GM12878 (cell line): Measurements from ENCODE around the gene ASCC1. TPM values are rescaled to one million over a fixed set of nuclear protein-coding genes. Genes with fewer than 3 reads are reported as not detected.

Source experiments
- BHLHE40 ChIP-seq, 2 experiments: fragments of 450-650 bp in 1 of 2; IDR thresholded peaks; 2 replicates each; pipeline ENCODE4 v1.6.1; 2011 to 2017; ENCODE audit warnings: low read depth in 2 of 2, borderline replicate concordance in 1 of 2, improper control_type of control experiment in 1 of 2, low read length in 1 of 2, mild to moderate bottlenecking in 1 of 2
- RELB ChIP-seq: fragments of 450-650 bp; IDR thresholded peaks from 2 replicates; pipeline ENCODE4 v1.6.1; 2017; ENCODE audit warnings: low read depth, mild to moderate bottlenecking, moderate library complexity
- TARDBP ChIP-seq: IDR thresholded peaks from 2 replicates; pipeline ENCODE4 v1.6.1; 2016; ENCODE audit warnings: borderline replicate concordance
- USF2 ChIP-seq: IDR thresholded peaks from 2 replicates; pipeline ENCODE4 v1.6.1; 2011; ENCODE audit warnings: low read depth, low read length, improper control_type of control experiment, borderline replicate concordance
- ZBTB40 ChIP-seq: fragments of 450-650 bp; IDR thresholded peaks from 2 replicates; pipeline ENCODE4 v1.6.1; 2016; ENCODE audit warnings: mild to moderate bottlenecking, moderate library complexity, borderline replicate concordance
- polyA plus RNA-seq, 11 experiments: library from polyadenylated mRNA; depleted of rRNA in 4 of 11; unstranded in 6 of 11; stranded (reverse) in 5 of 11; fragments of >200 nt; fragmentation: Nextera tagmentation in 4 of 11; fragmentation: Illumina TruSeq in 1 of 11; extraction: Ambion mirVana in 4 of 11; extraction: Trizol in 1 of 11; gene quantifications; 1 replicate in 1 of 11; 2 replicates in 10 of 11; pipeline versions ENCODE4 v1.2.1 to v1.2.3, GENCODE V29; 2011 to 2016; ENCODE audit warnings: inconsistent platforms in 2 of 11, missing spikeins in 2 of 11, low read depth in 1 of 11
- total RNA-seq, 4 experiments: library from RNA; depleted of rRNA in 3 of 4; stranded (reverse); fragments of >200 nt in 3 of 4; fragmentation: Illumina TruSeq in 1 of 4; extraction: Trizol in 1 of 4; gene quantifications; 2 replicates each; pipeline versions ENCODE4 v1.2.1 to v1.2.3, GENCODE V29; 2013 to 2021

The ASCC1 gene
- total and polyA plus RNA-seq, 10 of the 15 experiments (the other 5 are each of a cell fraction or from before 2014, with no cell fraction given) = 23.3 to 80.6 (median 42.8) TPM

GRCh38 chr10:72264536-72264935 is 48.5 kb upstream of the ASCC1 start (continued):
- TF ChIP-seq RELB (no peak), ZBTB40 (no peak), TARDBP (no peak), BHLHE40 (IDR thresholded peaks at IDR 0.05; ENCODE audit: borderline replicate concordance in 1 of 2, low read depth in 2 of 2, low read length in 1 of 2) (no peak), USF2 (no peak)
